ENCODE data around the gene IL31.

Gene IL31

DNA sequence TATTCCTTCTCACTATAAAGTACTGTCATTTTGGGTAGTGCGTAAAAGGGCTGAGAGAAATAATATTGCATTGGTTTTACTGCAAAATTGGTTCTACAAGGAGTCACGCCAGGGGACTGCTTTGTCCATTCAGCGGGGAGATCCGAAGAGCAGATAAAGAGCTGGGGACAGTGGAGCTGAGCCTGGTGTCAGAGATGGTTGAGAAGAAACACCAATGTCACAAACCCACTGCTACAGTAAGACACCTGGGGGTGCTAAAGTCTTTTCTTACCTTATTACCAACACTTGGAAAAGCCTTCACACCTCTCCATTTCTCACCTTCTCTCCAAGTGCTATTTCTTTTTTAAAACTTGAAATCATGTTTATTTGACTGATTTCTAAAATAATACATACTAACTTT, 14.1 kb downstream of the IL31 start:
- in situ Hi-C loops (cut with MboI; ENCODE audit: low sequenced_read_pairs) = no loop called here

GRCh38 chr12:122158700-122159285, 15.2 kb downstream of the IL31 start:
- in situ Hi-C loops (cut with MboI; ENCODE audit: low sequenced_read_pairs) = no loop called here

DNA sequence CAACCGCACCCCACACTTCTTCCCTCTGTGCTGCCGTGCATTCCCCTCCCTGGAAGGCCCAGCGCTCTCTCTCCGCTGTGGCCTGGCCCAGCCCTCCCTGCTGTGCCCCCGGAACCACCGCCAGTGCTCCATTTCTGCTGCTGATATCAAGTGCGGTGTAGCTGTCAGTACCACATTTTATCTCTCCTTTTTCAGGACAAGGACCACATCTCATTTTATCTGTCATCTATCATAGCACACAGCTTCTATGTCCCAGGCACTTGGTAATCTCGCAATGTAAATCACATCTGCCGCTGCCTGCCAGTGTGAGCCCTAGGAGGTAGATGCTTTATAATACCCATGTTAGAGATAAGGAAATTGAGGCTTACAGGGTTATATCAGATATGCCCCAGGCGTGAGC, 18.3 kb downstream of the IL31 start:
- in situ Hi-C loops (cut with MboI; ENCODE audit: low sequenced_read_pairs) = no loop called here

DNA sequence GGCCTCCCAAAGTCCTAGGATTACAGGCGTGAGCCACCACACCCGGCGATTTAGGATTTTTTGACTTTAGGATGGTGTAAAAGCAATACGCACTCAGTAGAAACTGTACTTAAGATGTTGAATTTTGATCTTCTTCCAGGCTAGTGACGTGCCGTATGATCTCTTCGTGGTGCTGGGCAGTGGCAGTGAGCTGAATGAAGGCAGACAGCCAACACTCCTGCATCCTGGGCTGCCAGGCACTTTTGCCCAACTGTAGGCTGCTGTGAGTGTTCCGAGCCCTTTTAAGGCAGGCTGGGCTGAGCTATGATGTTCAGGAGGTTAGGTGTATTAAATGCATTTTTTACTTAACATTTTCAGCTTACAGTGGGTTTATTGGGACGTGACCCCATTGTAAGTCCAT, 21.3 kb downstream of the IL31 start:
- in situ Hi-C loops (cut with MboI; ENCODE audit: low sequenced_read_pairs) = no loop called here

GRCh38 chr12:122150127-122150681, 23.8 kb downstream of the IL31 start:
- in situ Hi-C loops (cut with MboI; ENCODE audit: low sequenced_read_pairs) = no loop called here

- in situ Hi-C loops (cut with MboI; ENCODE audit: low sequenced_read_pairs) = no loop called here
These were observed 25.4 kb downstream of the IL31 start for GRCh38 chr12:122148657-122149056.

DNA sequence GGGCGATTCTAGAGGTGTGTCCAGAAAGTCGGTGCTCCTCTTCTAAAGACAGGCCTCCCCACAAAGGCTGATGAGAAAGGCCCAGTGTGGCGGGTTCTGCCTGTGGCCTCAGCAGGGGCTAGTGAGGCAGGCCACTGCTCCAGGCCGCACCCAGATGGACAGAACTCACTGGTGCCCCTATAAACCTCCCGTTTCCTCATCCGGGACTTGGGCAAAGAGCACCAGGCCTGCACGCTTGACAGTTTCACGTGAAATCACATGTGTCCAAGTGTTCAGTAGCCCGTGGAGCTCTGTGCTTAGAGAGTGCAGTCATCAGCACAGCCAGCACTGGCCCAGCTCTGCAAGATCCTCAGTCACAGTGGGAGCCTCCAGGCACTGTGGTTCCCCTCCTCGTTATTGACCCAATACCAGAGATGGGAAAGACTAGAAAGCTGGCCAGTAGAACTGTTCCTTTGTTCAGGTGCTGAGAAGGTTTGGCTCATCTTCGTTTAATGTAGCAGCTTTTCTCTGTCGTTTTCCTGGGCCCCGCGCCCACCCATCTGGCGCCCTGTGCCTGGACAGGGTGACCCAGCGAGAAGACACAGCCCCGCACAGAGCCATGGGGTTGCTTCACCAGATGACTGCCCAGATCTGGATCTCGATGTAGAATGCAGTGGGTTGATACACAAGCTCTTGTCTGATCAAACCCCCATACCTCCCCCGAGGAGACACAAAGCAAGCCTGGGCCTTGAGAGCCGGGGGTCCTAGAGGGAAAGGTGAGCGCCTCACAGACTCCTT, 26.3 kb downstream of the IL31 start:
- in situ Hi-C loops (cut with MboI; ENCODE audit: low sequenced_read_pairs) = no loop called here

- in situ Hi-C loops (cut with MboI; ENCODE audit: low sequenced_read_pairs) = no loop called here
These were observed 28.3 kb downstream of the IL31 start for GRCh38 chr12:122145505-122146330.

DNA sequence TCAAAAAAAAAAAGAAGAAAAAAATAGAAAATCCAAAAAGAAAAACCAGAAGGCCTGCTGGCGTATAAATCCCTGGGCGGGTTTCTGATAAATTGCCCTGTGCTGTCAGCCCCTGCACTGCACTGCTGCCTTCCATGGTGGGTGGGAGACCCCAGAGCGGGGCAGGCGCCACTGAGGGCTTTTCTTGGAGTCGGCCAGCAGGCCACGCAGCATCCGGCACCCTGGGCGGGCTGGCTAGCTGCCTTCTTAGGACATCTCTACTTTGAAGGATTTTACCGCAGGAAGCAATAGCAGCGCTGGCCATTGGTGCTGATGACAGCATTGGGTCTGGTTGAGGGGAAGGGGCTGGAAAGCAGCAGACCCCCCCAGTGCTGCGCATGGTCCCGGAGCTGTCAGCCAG, 29.1 kb downstream of the IL31 start:
- in situ Hi-C loops (cut with MboI; ENCODE audit: low sequenced_read_pairs) = no loop called here

- in situ Hi-C loops (cut with MboI; ENCODE audit: low sequenced_read_pairs) = no loop called here
These were observed 31.2 kb downstream of the IL31 start for GRCh38 chr12:122142857-122143256.

DNA sequence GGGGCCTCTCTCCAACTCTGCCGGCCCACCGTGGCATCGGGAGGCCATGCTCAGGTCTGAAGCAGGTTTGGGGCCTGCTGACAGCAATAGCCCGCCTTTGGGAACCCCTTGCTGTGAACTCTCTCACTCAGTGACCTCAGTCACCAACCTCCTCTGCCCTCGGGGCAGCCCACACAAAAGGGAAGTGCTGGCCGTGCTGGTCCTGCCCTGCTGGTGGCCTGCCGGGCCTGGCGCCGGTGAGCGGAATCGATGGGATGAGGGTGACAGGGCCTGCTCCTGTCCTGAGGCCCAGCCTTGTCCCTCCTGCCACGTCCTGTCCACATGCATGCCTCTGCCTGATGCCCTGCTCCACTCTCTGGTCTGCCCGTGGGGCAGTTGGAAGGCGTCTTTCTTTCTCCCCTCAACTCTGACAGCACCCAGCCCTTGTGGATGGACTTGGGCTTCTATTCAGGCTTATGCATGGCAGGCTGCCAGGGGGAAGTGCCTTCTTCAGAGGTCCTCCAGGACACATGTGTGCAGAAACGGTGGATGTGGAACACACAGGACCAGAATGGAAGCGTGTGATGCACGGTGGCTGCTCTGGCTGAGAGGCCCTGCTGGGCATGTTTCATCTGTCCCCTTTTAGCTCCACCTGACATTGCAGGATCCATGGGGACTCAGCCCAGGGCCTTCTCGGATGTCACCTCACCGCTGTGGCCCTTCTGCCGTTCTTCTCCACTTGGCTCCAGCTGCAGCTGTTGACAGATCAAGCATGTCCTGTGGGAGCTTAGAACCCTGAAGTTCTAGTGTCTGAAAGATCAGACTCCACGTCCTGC, 31.9 kb downstream of the IL31 start:
- in situ Hi-C loops (cut with MboI; ENCODE audit: low sequenced_read_pairs) = no loop called here

DNA sequence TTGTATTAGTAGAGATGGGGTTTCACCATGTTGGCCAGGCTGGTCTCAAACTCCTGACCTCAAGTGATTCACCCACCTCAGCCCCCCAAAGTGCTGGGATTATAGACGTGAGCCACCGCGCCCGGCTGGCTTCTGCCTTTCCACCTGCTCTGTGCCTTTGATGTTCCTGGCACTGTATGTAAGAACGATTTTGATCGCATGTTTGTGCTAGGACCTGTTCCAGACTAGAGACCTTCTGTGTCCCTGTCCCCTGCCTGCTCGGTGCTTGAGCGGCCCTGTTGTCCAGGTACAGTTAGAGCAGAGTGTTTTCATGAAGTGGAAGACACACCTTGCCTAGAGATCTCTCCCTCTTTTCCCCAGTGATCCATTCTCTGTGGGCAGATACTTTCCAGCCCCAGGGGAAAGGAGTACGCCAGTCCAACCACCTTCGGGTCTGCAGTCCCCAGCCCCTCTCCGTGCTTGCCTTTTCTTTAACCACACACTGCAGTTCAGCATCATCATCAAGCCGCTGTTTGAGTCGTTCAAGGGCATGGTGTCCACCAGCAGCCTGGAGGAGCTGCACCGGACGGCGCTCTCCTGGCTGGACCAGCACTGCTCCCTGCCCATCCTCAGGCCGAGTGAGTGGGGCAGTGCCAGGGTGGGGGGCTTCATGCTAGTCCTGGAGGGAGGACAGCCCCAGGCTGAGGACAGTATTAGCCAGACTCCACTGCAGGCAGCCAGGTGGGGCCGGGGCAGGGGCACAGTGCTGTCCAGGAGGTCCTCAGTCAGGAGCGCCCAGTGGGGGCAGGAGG, 33.4 kb downstream of the IL31 start:
- in situ Hi-C loops (cut with MboI; ENCODE audit: low sequenced_read_pairs) = no loop called here

- in situ Hi-C loops (cut with MboI; ENCODE audit: low sequenced_read_pairs) = no loop called here
These were observed 34.1 kb downstream of the IL31 start for GRCh38 chr12:122139941-122140340.

DNA sequence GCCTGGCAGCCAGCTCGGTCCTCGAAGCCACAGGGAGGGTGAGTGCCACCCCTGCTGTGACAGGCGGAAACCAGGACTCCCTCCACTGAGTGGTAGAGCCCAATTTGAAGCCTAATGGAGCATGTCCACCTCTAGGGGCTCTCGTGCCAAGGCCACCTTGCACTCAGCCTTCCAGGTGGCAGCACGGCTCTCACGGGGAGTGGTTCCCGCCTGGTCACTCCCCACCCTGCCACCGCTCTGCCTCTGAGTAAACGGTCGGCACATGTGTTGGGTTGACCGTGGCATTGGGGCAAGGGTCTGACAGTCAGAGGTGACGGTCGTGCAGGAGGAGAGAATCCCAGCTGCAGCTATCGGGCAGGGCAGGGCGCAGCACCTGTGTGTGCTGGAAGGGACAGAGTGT, 34.8 kb downstream of the IL31 start:
- in situ Hi-C loops (cut with MboI; ENCODE audit: low sequenced_read_pairs) = no loop called here

GRCh38 chr12:122138616-122139015, 35.4 kb downstream of the IL31 start:
- in situ Hi-C loops (cut with MboI; ENCODE audit: low sequenced_read_pairs) = no loop called here

DNA sequence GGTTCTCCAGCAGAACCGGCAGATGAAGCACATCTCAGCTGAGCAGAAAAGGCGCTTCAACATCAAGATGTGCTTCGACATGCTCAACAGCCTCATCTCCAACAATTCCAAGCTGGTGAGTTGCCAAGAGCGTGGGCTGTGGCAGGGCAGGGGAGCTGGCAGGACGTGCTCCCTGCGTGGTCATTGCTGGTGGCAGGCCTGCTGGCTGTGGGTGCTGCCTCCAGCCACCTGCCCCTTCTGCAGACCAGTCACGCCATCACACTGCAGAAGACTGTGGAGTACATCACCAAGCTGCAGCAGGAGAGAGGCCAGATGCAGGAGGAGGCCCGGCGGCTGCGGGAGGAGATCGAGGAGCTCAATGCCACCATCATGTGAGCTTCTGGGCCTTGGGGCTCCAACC, 35.8 kb downstream of the IL31 start:
- in situ Hi-C loops (cut with MboI; ENCODE audit: low sequenced_read_pairs) = no loop called here

DNA sequence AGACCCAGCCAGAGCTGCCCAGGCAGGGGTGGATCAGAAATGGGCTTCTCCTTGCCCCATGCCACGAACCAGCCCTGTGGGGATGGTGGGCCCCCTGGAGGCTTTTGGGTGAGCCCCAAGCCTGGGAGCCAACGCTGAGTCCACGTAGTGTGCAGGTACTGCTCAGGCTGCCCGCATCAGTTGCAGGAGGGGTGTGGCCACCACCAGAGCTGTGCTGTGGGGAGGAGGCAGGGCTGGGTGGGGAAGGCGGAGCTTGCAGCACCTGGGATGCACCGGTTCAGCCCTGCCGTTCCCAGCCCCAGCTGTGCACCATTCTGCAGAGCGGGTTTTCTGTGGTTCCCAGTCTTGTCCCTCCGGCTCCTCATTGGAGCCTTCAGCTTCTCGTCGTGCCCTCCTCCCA, 36.3 kb downstream of the IL31 start:
- in situ Hi-C loops (cut with MboI; ENCODE audit: low sequenced_read_pairs) = no loop called here

DNA sequence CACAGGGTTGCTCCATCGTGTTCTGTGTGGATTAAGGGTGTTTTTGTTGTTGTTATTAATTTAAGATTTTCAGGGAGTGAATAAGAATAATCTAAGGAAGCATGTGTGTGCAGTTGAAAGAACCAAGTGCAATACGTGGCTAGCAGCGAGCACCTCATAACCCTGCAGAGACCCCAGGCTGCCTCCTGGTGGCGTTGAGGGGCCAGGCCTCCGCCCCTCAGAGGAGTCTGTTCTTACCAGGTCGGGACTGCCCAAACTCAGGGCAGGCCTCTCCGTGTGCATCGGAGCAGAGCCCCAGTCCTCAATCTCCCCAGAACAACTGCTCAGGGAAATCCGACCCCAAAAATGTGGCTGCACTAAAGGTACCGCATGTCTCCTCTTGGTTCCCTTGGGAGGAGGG, 36.8 kb downstream of the IL31 start:
- in situ Hi-C loops (cut with MboI; ENCODE audit: low sequenced_read_pairs) = no loop called here

DNA sequence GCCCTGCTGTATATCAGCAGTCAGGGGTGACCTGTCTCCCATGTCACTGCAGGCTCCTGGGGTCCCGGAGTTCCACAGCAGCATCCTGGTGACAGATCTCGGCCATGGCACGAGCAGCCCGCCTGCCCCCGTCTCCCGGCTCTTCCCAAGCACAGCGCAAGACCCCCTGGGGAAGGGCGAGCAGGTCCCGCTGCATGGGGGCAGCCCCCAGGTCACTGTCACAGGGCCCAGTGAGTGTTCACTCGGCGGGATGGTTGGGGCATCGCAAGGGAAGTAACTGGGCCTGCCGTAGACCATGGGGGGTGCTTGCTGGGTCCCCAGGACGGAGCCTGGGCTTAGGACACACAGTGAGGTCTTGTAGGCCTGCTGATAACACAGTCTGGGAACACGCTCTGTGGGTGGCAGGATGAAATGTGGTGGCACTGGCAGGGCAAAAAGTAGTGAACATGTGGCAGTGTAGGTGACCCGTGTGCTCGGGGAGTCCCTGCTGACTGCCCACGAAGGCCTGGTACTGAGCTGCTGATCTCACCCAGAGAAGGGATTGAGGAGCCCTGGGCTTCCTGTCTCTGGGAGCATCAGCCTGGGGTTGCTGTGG, 38.5 kb downstream of the IL31 start:
- in situ Hi-C loops (cut with MboI; ENCODE audit: low sequenced_read_pairs) = no loop called here

Measured in HL-60/S4 treated with retinoic acid at 250 ng/mL for 4 days and 3 days (cell line).